EH (cell line): Measurements from ENCODE around the gene WDR76.

Experiments
- DNase-seq: peaks from one replicate; pipeline ENCODE4 v3.0.0-alpha.2; 2015; ENCODE audit warnings: low read depth

Gene WDR76

GRCh38 chr15:43913026-43913780, 86.4 kb downstream of the WDR76 start:
- peak; percentile 99 for DNase-seq

DNA sequence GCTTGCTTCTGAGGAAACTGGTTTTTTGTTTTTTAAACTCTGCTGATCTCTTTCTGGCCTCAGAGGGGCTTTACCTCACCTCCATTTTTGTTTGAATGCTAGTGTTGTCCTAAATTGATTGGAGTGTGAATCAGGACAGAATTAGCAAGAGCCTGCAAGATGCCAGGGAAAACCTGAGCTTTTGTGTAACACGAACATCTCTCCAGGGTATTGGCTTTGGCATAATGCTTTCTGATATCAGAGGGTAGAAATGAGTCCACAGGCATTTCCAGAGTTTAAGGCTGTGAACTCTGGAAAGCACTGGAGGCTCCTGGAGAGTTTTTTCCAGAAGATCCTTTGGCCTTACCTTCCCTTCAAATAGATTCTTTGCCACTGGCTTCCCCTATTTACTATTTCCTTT, 87.1 kb downstream of the WDR76 start:
- no peak for DNase-seq

DNA sequence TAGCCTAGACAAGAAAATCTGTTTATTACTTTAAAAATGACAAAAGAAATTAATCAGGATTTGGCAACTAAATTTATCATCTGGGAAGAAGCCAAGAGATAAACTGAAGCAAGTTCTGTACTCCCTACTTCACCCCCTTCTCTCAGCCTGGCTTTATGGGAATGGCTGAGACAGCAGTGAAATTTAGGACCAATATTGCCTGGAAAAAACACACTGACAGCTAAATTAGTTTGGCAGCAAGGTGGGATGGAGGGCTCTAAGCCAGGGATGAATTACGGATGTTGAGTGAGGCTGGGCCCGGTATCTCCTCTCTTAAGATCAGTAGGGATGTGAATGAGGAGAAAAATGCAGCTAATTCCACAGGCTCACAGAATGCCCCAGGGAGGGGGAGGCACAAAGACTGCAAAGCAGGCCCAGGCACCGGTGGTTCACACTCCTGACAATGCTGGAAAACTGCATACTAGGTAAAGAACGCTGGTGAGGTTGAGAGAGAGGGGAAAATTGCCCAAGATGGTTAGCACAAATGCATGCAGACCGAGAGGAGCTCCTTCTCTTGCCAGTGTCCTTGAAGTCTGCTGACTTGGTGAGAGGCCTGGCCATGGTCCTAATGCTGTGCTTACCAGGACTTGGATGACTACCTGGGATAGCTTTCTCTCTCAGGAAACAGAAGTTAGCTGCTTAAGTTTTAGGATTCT, 89.0 kb downstream of the WDR76 start:
- DNase-seq: no peak

- no peak for DNase-seq
These were observed 89.5 kb downstream of the WDR76 start for GRCh38 chr15:43916326-43916660.
